ENCODE measurements around the gene TTC34. TPM values are rescaled to one million over a fixed set of nuclear protein-coding genes. Genes with fewer than 3 reads are reported as not detected.

The TTC34 gene
- total and polyA plus RNA-seq, 2 experiments from 2014 or later, result 0.05 to 0.22 TPM

GRCh38 chr1:2819429-2819828 lies 17.9 kb upstream of the TTC34 start:
- Histone ChIP-seq H3K4me2 (ENCODE audit: unreplicated experiment) (no peak overlapping the region), H2AFZ (no peak overlapping the region), H3F3A (ENCODE audit: insufficient read depth) (no peaks in the 10 kb centered on the region), H3K4me3 (no peak overlapping the region), H3K27me3 (replicated peaks; ENCODE audit: insufficient read depth) (no peaks in the 10 kb centered on the region), H3K9ac (no peak overlapping the region), H3K79me2 (ENCODE audit: insufficient read depth) (no peaks in the 10 kb centered on the region), H3K36me3 (ENCODE audit: low read depth) (no peaks in the 10 kb centered on the region), H3K4me1 (ENCODE audit: insufficient read depth) (no peaks in the 10 kb centered on the region), H4K20me1 (ENCODE audit: insufficient read depth) (no peaks in the 10 kb centered on the region), H3K9me2 (ENCODE audit: insufficient read depth) (no peaks in the 10 kb centered on the region), H3K27ac (no peak overlapping the region), H3K9me3 (ENCODE audit: low read depth) (no peaks in the 10 kb centered on the region)
- no peak for DNase-seq
- 36 to 38% methylated on average over 5 of the region's 5 CpGs for WGBS, 2 experiments (ENCODE audit: low coverage in 1 of 2, low lambda C conversion rate in 2 of 2, missing lambda C conversion rate in 2 of 2)
- TF ChIP-seq EZH2 (IDR thresholded peaks at IDR 0.05; ENCODE audit: insufficient read depth, poor library complexity, severe bottlenecking), result no peak
- TF ChIP-seq EZH2phosphoT487 (IDR thresholded peaks at IDR 0.05; ENCODE audit: insufficient read depth, low read depth), result no peak
- in situ Hi-C loops (cut with MboI), result no loop called here

- no peak overlapping the region for H3K27ac ChIP-seq
- H3K79me2 ChIP-seq (ENCODE audit: insufficient read depth), result no peaks in the 10 kb centered on the region
- no peak for DNase-seq
- H3K27me3 ChIP-seq (replicated peaks; ENCODE audit: insufficient read depth), result no peaks in the 10 kb centered on the region
- no peaks in the 10 kb centered on the region for H3K36me3 ChIP-seq (ENCODE audit: low read depth)
- in situ Hi-C loops (cut with MboI), result no loop called here
- H3F3A ChIP-seq (ENCODE audit: insufficient read depth), result no peaks in the 10 kb centered on the region
- H3K4me3 ChIP-seq, result no peak overlapping the region
- 41 to 49% methylated on average over 11 of the region's 11 CpGs for WGBS, 2 experiments (ENCODE audit: low coverage in 1 of 2, low lambda C conversion rate in 2 of 2, missing lambda C conversion rate in 2 of 2)
- H3K4me1 ChIP-seq (ENCODE audit: insufficient read depth), result no peaks in the 10 kb centered on the region
- H2AFZ ChIP-seq, result no peak overlapping the region
- no peaks in the 10 kb centered on the region for H3K9me3 ChIP-seq (ENCODE audit: low read depth)
- no peaks in the 10 kb centered on the region for H4K20me1 ChIP-seq (ENCODE audit: insufficient read depth)
- TF ChIP-seq EZH2 (IDR thresholded peaks at IDR 0.05; ENCODE audit: insufficient read depth, poor library complexity, severe bottlenecking) (no peak), EZH2phosphoT487 (IDR thresholded peaks at IDR 0.05; ENCODE audit: insufficient read depth, low read depth) (no peak)
- no peak overlapping the region for H3K9ac ChIP-seq
- no peaks in the 10 kb centered on the region for H3K9me2 ChIP-seq (ENCODE audit: insufficient read depth)
- H3K4me2 ChIP-seq (ENCODE audit: unreplicated experiment), result no peak overlapping the region
Observed at GRCh38 chr1:2817784-2818564, 16.5 kb upstream of the TTC34 start.

- Histone ChIP-seq H3K79me2 (ENCODE audit: insufficient read depth) (no peaks in the 10 kb centered on the region), H3K36me3 (ENCODE audit: low read depth) (no peaks in the 10 kb centered on the region), H4K20me1 (ENCODE audit: insufficient read depth) (no peaks in the 10 kb centered on the region), H3K4me3 (no peak overlapping the region), H3K4me2 (ENCODE audit: unreplicated experiment) (no peak overlapping the region), H3K27ac (no peak overlapping the region), H3F3A (ENCODE audit: insufficient read depth) (no peaks in the 10 kb centered on the region), H3K4me1 (ENCODE audit: insufficient read depth) (no peaks in the 10 kb centered on the region), H3K9me3 (ENCODE audit: low read depth) (no peaks in the 10 kb centered on the region), H3K9me2 (ENCODE audit: insufficient read depth) (no peaks in the 10 kb centered on the region), H3K27me3 (replicated peaks; ENCODE audit: insufficient read depth) (no peaks in the 10 kb centered on the region), H2AFZ (no peak overlapping the region), H3K9ac (no peak overlapping the region)
- no peak for DNase-seq
- 54 to 65% methylated on average over 15 of the region's 15 CpGs for WGBS, 2 experiments (ENCODE audit: low coverage in 1 of 2, low lambda C conversion rate in 2 of 2, missing lambda C conversion rate in 2 of 2)
- in situ Hi-C loops (cut with MboI), result no loop called here
- TF ChIP-seq EZH2phosphoT487 (IDR thresholded peaks at IDR 0.05; ENCODE audit: insufficient read depth, low read depth) (no peak), EZH2 (IDR thresholded peaks at IDR 0.05; ENCODE audit: insufficient read depth, poor library complexity, severe bottlenecking) (no peak)
Observed at GRCh38 chr1:2816786-2817185, 15.3 kb upstream of the TTC34 start.

- DNase-seq, result no peak
- no peak overlapping the region for H3K9ac ChIP-seq
- no peaks in the 10 kb centered on the region for H4K20me1 ChIP-seq (ENCODE audit: insufficient read depth)
- in situ Hi-C loops (cut with MboI), result no loop called here
- H3K4me3 ChIP-seq, result no peak overlapping the region
- no peaks in the 10 kb centered on the region for H3K4me1 ChIP-seq (ENCODE audit: insufficient read depth)
- TF ChIP-seq EZH2 (IDR thresholded peaks at IDR 0.05; ENCODE audit: insufficient read depth, poor library complexity, severe bottlenecking), result no peak
- no peak for TF ChIP-seq EZH2phosphoT487 (IDR thresholded peaks at IDR 0.05; ENCODE audit: insufficient read depth, low read depth)
- H3K9me3 ChIP-seq (ENCODE audit: low read depth), result no peaks in the 10 kb centered on the region
- H3K4me2 ChIP-seq (ENCODE audit: unreplicated experiment), result no peak overlapping the region
- no peak overlapping the region for H2AFZ ChIP-seq
- no peaks in the 10 kb centered on the region for H3K36me3 ChIP-seq (ENCODE audit: low read depth)
- no peaks in the 10 kb centered on the region for H3K27me3 ChIP-seq (replicated peaks; ENCODE audit: insufficient read depth)
- no peak overlapping the region for H3K27ac ChIP-seq
- H3K9me2 ChIP-seq (ENCODE audit: insufficient read depth), result no peaks in the 10 kb centered on the region
- H3F3A ChIP-seq (ENCODE audit: insufficient read depth), result no peaks in the 10 kb centered on the region
- H3K79me2 ChIP-seq (ENCODE audit: insufficient read depth), result no peaks in the 10 kb centered on the region
- WGBS, 2 experiments (ENCODE audit: low coverage in 1 of 2, low lambda C conversion rate in 2 of 2, missing lambda C conversion rate in 2 of 2), result 13 to 24% methylated on average over 15 of the region's 15 CpGs
Observed at GRCh38 chr1:2815551-2815950, 14.1 kb upstream of the TTC34 start.

All from GM23248 (cell line).